NCI-H524 (cell line): ENCODE results near the gene SLC16A8.

Source experiments
- DNase-seq, 2 experiments: peaks; one replicate each; lab custom pipeline; 2025; lab: John Stamatoyannopoulos, UW

SLC16A8 gene

GRCh38 chr22:38028344-38029130 is 55.4 kb downstream of the SLC16A8 start:
- no peak for DNase-seq
